H1 (cell line): ENCODE results near the gene MYO5B. TPM values are rescaled to one million over a fixed set of nuclear protein-coding genes. Genes with fewer than 3 reads are reported as not detected.

Experiments used
- CTCF ChIA-PET: fragments of 300-600 bp; sonication (Branson Sonifier 250); formaldehyde crosslinking; loops from one replicate; lab custom pipeline; 2021; ENCODE audit not compliant: partially characterized antibody; lab: Charles Lee
- POLR2A ChIA-PET: fragments of 300-600 bp; sonication (Branson Sonifier 250); formaldehyde crosslinking; loops from one replicate; lab custom pipeline; 2021; ENCODE audit warnings: inconsistent platforms; ENCODE audit not compliant: partially characterized antibody; lab: Charles Lee
- DNase-seq, 2 experiments: peaks; one replicate each; pipeline versions ENCODE4 v3.0.0 to v3.0.0-alpha.2; 2010 to 2022; ENCODE audit warnings: low spot score in 2 of 2, low read depth in 1 of 2, mixed read lengths in 1 of 2
- FAIRE-seq: peaks from 2 replicates; lab custom pipeline; 2011; peaks lifted over from hg19 to GRCh38; lab: Jason Lieb, UNC
- H2AFZ ChIP-seq: 2 replicates; pipeline ENCODE4 v1.8.1; 2012; ENCODE audit warnings: low read length, inconsistent platforms
- H2AK5ac ChIP-seq: 2 replicates; pipeline ENCODE4 v1.6.1; 2013; ENCODE audit warnings: low read depth, low read length
- H2BK120ac ChIP-seq: replicated peaks from 2 replicates; pipeline ENCODE3; 2013; ENCODE audit warnings: low read depth, low read length, inconsistent platforms
- H2BK12ac ChIP-seq: 2 replicates; pipeline ENCODE4 v1.6.1; 2013; ENCODE audit warnings: low read depth, low read length
- H2BK15ac ChIP-seq: 2 replicates; pipeline ENCODE4 v1.6.1; 2013; ENCODE audit warnings: low read length
- H2BK20ac ChIP-seq: 2 replicates; pipeline ENCODE4 v1.6.1; 2013; ENCODE audit warnings: low read length
- H2BK5ac ChIP-seq: 2 replicates; pipeline ENCODE4 v1.6.1; 2013; ENCODE audit warnings: low read depth, low read length
- H3K14ac ChIP-seq: 2 replicates; pipeline ENCODE4 v1.6.1; 2013; ENCODE audit warnings: inconsistent platforms; ENCODE audit not compliant: insufficient read length
- H3K18ac ChIP-seq: 2 replicates; pipeline ENCODE4 v1.6.1; 2013; ENCODE audit warnings: low read length; ENCODE audit errors: extremely low read depth
- H3K23ac ChIP-seq: 2 replicates; pipeline ENCODE4 v1.6.1; 2013; ENCODE audit warnings: inconsistent platforms; ENCODE audit not compliant: insufficient read length
- H3K23me2 ChIP-seq: 2 replicates; pipeline ENCODE4 v1.6.1; 2013; ENCODE audit warnings: low read depth, low read length
- H3K27ac ChIP-seq: 2 replicates; pipeline ENCODE4 v1.6.1; 2011; ENCODE audit warnings: low read depth, low read length, inconsistent platforms
- H3K27me3 ChIP-seq, 4 experiments: replicated peaks in 1 of 4; 1 replicate in 1 of 4; 2 replicates in 3 of 4; pipeline versions ENCODE4 v1.6.1 to v1.8.1; 2011 to 2013; ENCODE audit warnings: low read length in 3 of 4, mild to moderate bottlenecking in 3 of 4, inconsistent platforms in 2 of 4, mixed read lengths in 2 of 4, moderate library complexity in 1 of 4; ENCODE audit not compliant: control insufficient read depth in 3 of 4, insufficient read depth in 3 of 4; ENCODE audit errors: extremely low read depth in 1 of 4
- H3K36me3 ChIP-seq, 4 experiments: 2 replicates each; pipeline versions ENCODE4 v1.6.1 to v1.8.1; 2011 to 2013; ENCODE audit warnings: mild to moderate bottlenecking in 4 of 4, low read length in 3 of 4, moderate library complexity in 2 of 4, control low read depth in 1 of 4, inconsistent platforms in 1 of 4; ENCODE audit not compliant: insufficient read depth in 4 of 4, control insufficient read depth in 2 of 4
- H3K4ac ChIP-seq: replicated peaks from 2 replicates; pipeline ENCODE3; 2013; ENCODE audit warnings: low read length, low read depth, mixed read lengths, inconsistent platforms; ENCODE audit not compliant: insufficient read length
- H3K4me1 ChIP-seq, 4 experiments: replicated peaks in 1 of 4; 1 replicate in 1 of 4; 2 replicates in 3 of 4; pipeline versions ENCODE4 v1.6.1 to v1.8.1; 2011 to 2013; ENCODE audit warnings: low read length in 3 of 4, inconsistent platforms in 2 of 4, mixed read lengths in 1 of 4; ENCODE audit not compliant: insufficient read depth in 4 of 4, control insufficient read depth in 3 of 4
- H3K4me2 ChIP-seq, 2 experiments: 2 replicates each; pipeline versions ENCODE4 v1.6.1 to v1.8.1; 2011 to 2013; ENCODE audit warnings: low read depth in 2 of 2, low read length in 2 of 2, control low read depth in 1 of 2, inconsistent platforms in 1 of 2, mild to moderate bottlenecking in 1 of 2; ENCODE audit not compliant: insufficient read depth in 1 of 2
- H3K4me3 ChIP-seq, 4 experiments: fragments of 200-600, 300-600 bp in 1 of 4; sonication (generic), shearing (Covaris generic), sonication (Bioruptor Twin) in 1 of 4; 2 replicates each; pipeline versions ENCODE4 v1.5.1 to v1.8.1; 2011 to 2016; ENCODE audit warnings: low read length in 4 of 4, low read depth in 3 of 4, control low read depth in 2 of 4, inconsistent platforms in 2 of 4, mild to moderate bottlenecking in 2 of 4, mixed read lengths in 1 of 4, moderate library complexity in 1 of 4; ENCODE audit not compliant: insufficient read depth in 2 of 4; ENCODE audit errors: extremely low read depth in 1 of 4
- H3K56ac ChIP-seq: replicated peaks from 2 replicates; pipeline ENCODE3; 2013; ENCODE audit warnings: low read depth, mild to moderate bottlenecking, mixed read lengths, low read length, inconsistent platforms; ENCODE audit not compliant: insufficient read length
- H3K79me1 ChIP-seq: 2 replicates; pipeline ENCODE4 v1.6.1; 2013; ENCODE audit warnings: low read depth, low read length, control low read depth
- H3K79me2 ChIP-seq, 2 experiments: 2 replicates each; pipeline versions ENCODE4 v1.6.1 to v1.8.1; 2012 to 2013; ENCODE audit warnings: low read length in 2 of 2, mild to moderate bottlenecking in 2 of 2, inconsistent platforms in 1 of 2; ENCODE audit not compliant: insufficient read depth in 2 of 2, control insufficient read depth in 1 of 2
- H3K9ac ChIP-seq, 4 experiments: replicated peaks in 1 of 4; 1 replicate in 1 of 4; 2 replicates in 3 of 4; pipeline versions ENCODE4 v1.6.1 to v1.8.1; 2011 to 2013; ENCODE audit warnings: low read depth in 3 of 4, low read length in 3 of 4, control low read depth in 2 of 4, mild to moderate bottlenecking in 2 of 4, moderate library complexity in 2 of 4, inconsistent platforms in 1 of 4; ENCODE audit errors: extremely low read depth in 1 of 4
- H3K9me3 ChIP-seq, 2 experiments: 2 replicates each; pipeline versions ENCODE4 v1.6.1 to v1.8.1; 2012 to 2013; ENCODE audit warnings: mild to moderate bottlenecking in 2 of 2, moderate library complexity in 2 of 2, control low read depth in 1 of 2, inconsistent platforms in 1 of 2, low read depth in 1 of 2, low read length in 1 of 2, mixed read lengths in 1 of 2; ENCODE audit not compliant: insufficient read depth in 2 of 2
- H4K20me1 ChIP-seq, 2 experiments: replicated peaks in 1 of 2; 2 replicates each; pipeline versions ENCODE3 to v1.8.1; 2011 to 2013; ENCODE audit warnings: inconsistent platforms in 2 of 2, low read length in 2 of 2, mild to moderate bottlenecking in 1 of 2; ENCODE audit not compliant: insufficient read depth in 2 of 2, control insufficient read depth in 1 of 2
- H4K5ac ChIP-seq: 2 replicates; pipeline ENCODE4 v1.6.1; 2013; ENCODE audit warnings: low read length, low read depth, mixed read lengths, inconsistent platforms; ENCODE audit not compliant: insufficient read length
- H4K8ac ChIP-seq: 2 replicates; pipeline ENCODE4 v1.8.0; 2013; ENCODE audit warnings: mild to moderate bottlenecking, moderate library complexity, low read length, inconsistent platforms; ENCODE audit not compliant: insufficient read depth; ENCODE audit errors: extremely low read depth
- H4K91ac ChIP-seq: replicated peaks from 2 replicates; pipeline ENCODE3; 2013; ENCODE audit warnings: low read length, mixed read lengths, inconsistent platforms; ENCODE audit not compliant: insufficient read length
- BACH1 ChIP-seq: IDR thresholded peaks from 2 replicates; pipeline ENCODE4 v1.6.1; 2012; ENCODE audit warnings: low read length, improper control_type of control experiment
- BCL11A ChIP-seq, 2 experiments: IDR thresholded peaks; one replicate each; pipeline ENCODE4 v1.6.1; 2011; ENCODE audit warnings: low read depth in 2 of 2, low read length in 2 of 2, mild to moderate bottlenecking in 2 of 2
- CBX5 ChIP-seq: fragments of 300-800, 300-1000 bp; sonication (generic); IDR thresholded peaks from 2 replicates; pipeline ENCODE4 v1.7.1; 2016; ENCODE audit warnings: antibody characterized with exemption, low read length, low read depth
- CHD1 ChIP-seq: IDR thresholded peaks from 2 replicates; pipeline ENCODE4 v1.6.1; 2012; ENCODE audit warnings: low read depth, low read length, improper control_type of control experiment
- PHF8 ChIP-seq: fragments of 200-600 bp; sonication (generic); conservative IDR thresholded peaks from 2 replicates; pipeline ENCODE4 v1.7.1; 2012; ENCODE audit warnings: low read depth, mild to moderate bottlenecking, inconsistent platforms, low read length, moderate library complexity
- RBBP5 ChIP-seq: IDR thresholded peaks from 2 replicates; pipeline ENCODE4 v1.7.1; 2012; ENCODE audit warnings: low read depth, mild to moderate bottlenecking, inconsistent platforms, low read length, moderate library complexity, borderline replicate concordance
- SAP30 ChIP-seq: fragments of 300-600 bp; sonication (generic); IDR thresholded peaks from 2 replicates; pipeline ENCODE4 v1.7.1; 2012; ENCODE audit warnings: low read length, moderate library complexity, mild to moderate bottlenecking, inconsistent platforms; ENCODE audit not compliant: insufficient read depth, insufficient replicate concordance
- SIN3A ChIP-seq, 2 experiments: IDR thresholded peaks in 1 of 2; conservative IDR thresholded peaks in 1 of 2; 2 replicates each; pipeline ENCODE4 v1.6.1; 2011 to 2012; ENCODE audit warnings: low read length in 2 of 2, improper control_type of control experiment in 1 of 2, low read depth in 1 of 2, mild to moderate bottlenecking in 1 of 2
- SUZ12 ChIP-seq: fragments of 200-600 bp; sonication (generic); IDR thresholded peaks from 2 replicates; pipeline ENCODE4 v1.6.1; 2012; ENCODE audit warnings: mild to moderate bottlenecking, inconsistent platforms, low read length, moderate library complexity, mixed read lengths
- WGBS, 2 experiments: shearing (Covaris generic) in 1 of 2; methylation state at CpG; one replicate each; pipeline versions ENCODE4 v1.1.6 to v1.1.7; 2013 to 2015; ENCODE audit warnings: low lambda C conversion rate in 2 of 2, mixed read lengths in 2 of 2, inconsistent platforms in 1 of 2, low coverage in 1 of 2, missing lambda C conversion rate in 1 of 2; ENCODE audit not compliant: insufficient replicate concordance in 2 of 2, insufficient coverage in 1 of 2, insufficient read length in 1 of 2; ENCODE audit errors: extremely low coverage in 1 of 2, missing lambda C conversion rate in 1 of 2; 5-methylcytosine and 5-hydroxymethylcytosine counted together
- polyA plus RNA-seq, 7 experiments: library from polyadenylated mRNA; depleted of rRNA in 3 of 7; stranded (reverse) in 5 of 7; unstranded in 2 of 7; fragments of >200 nt in 5 of 7; fragments of 200-250 nt in 2 of 7; gene quantifications; 1 replicate in 5 of 7; 2 replicates in 1 of 7; 4 replicates in 1 of 7; pipeline versions ENCODE4 v1.2.1 to v1.2.3, GENCODE V29; 2011 to 2013; ENCODE audit warnings: missing spikeins in 2 of 7, mixed read lengths in 2 of 7
- total RNA-seq: library from RNA; stranded (reverse); fragmentation: NEBNext Ultra II Directional; extraction: Animal tissue kit (Norgen Biotek cat#: 25700); gene quantifications from 2 replicates; pipeline ENCODE4 v1.2.1, GENCODE V29; 2021
- TF ChIP-seq, protein P1 (sequence below), 3 experiments: IDR thresholded peaks; 1 replicate in 2 of 3; 2 replicates in 1 of 3; pipeline versions ENCODE4 v1.5.1 to v1.6.1; 2011; ENCODE audit warnings: low read length in 3 of 3, mild to moderate bottlenecking in 3 of 3, inconsistent platforms in 2 of 3, low read depth in 1 of 3, moderate library complexity in 1 of 3; ENCODE audit not compliant: insufficient read depth in 1 of 3; ENCODE audit errors: control extremely low read depth in 1 of 3

MYO5B gene
- total and polyA plus RNA-seq, 2 of the 8 experiments (the other 6 are each of a cell fraction or from before 2014, with no cell fraction given) = 6.4 to 7.7 TPM

DNA sequence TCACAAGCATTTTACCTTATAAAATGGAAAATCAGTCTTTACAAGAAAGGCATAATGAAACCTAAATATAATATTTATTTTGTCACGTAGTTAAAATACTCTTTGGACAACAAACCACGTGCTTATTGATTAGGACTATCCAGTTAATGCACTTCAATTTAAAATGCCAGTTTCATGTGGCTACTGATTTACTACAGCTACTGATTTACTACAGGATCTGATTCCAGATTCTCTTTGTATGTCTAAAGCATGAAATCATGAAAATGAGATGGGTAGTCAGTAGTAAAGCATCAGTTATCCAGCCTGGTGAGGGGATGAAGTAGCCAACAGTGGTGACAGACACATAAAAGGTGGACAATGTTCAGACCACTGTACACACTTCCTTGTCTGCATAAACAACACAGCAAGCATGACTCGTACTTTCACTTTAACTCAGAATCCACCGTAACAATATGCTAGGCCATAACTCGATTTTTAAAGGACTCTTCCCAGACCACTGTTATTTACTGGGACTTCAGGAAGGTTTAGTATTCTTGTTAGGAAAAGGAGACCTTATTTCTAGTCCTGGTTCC lies 406.5 kb downstream of the MYO5B start:
- Histone ChIP-seq H3K27ac (no peak overlapping the region), H3K79me1 (no peaks in the 10 kb centered on the region), H4K91ac (no peak overlapping the region), H2BK12ac (no peak overlapping the region), H2AK5ac (no peak overlapping the region), H4K8ac (no peak overlapping the region), H2BK15ac (no peak overlapping the region), H3K4me3 (no peak overlapping the region), H4K20me1 (peaks cover 0 to 2% of the 10 kb centered on the region in 2 experiments), H3K4me1 (no peaks in the 10 kb centered on the region), H3K27me3 (no peaks in the 10 kb centered on the region), H3K9me3 (no peaks in the 10 kb centered on the region), H4K5ac (no peak overlapping the region), H3K14ac (no peak overlapping the region), H3K23ac (no peak overlapping the region), H3K4me2 (no peak overlapping the region), H2BK120ac (no peak overlapping the region), H2BK20ac (no peak overlapping the region), H3K4ac (no peak overlapping the region), H3K18ac (no peak overlapping the region), H3K56ac (no peak overlapping the region), H2BK5ac (no peak overlapping the region), H3K36me3 (peaks cover 8 to 90% (median 55%) of the 10 kb centered on the region in 4 experiments), H3K79me2 (no peaks in the 10 kb centered on the region), H2AFZ (no peak overlapping the region), H3K23me2 (no peaks in the 10 kb centered on the region), H3K9ac (no peak overlapping the region)
- CTCF ChIA-PET = interaction anchor here (0.9 to 2.7 kb wide), 4 partner anchors 67 to 278 kb away, joined by 3 to 7 read pairs (median 4); no protein-coding TSS in a partner anchor
- POLR2A ChIA-PET = interaction anchor here (0.7 kb wide), 1 partner anchor 247 kb away, joined by 3 read pairs; no protein-coding TSS in a partner anchor
- 92% methylated on average over 5 of the region's 5 CpGs; no CpG with 5 or more reads in 1 of the 2 experiments for WGBS, 2 experiments
- DNase-seq (no peak), FAIRE-seq (no peak)
- TF ChIP-seq CHD1 (no peak), PHF8 (no peak), CBX5 (no peak), BCL11A (IDR thresholded peaks at IDR 0.05; ENCODE audit: low read depth in 2 of 2, low read length in 2 of 2) (no peak), SUZ12 (no peak), SIN3A (conservative IDR thresholded peaks at IDR 0.05 in 1 of 2, IDR thresholded peaks at IDR 0.05 in 1 of 2; ENCODE audit: low read depth in 1 of 2, low read length in 2 of 2) (no peak), SAP30 (no peak), BACH1 (no peak), RBBP5 (no peak)
- TF ChIP-seq, protein P1, sequence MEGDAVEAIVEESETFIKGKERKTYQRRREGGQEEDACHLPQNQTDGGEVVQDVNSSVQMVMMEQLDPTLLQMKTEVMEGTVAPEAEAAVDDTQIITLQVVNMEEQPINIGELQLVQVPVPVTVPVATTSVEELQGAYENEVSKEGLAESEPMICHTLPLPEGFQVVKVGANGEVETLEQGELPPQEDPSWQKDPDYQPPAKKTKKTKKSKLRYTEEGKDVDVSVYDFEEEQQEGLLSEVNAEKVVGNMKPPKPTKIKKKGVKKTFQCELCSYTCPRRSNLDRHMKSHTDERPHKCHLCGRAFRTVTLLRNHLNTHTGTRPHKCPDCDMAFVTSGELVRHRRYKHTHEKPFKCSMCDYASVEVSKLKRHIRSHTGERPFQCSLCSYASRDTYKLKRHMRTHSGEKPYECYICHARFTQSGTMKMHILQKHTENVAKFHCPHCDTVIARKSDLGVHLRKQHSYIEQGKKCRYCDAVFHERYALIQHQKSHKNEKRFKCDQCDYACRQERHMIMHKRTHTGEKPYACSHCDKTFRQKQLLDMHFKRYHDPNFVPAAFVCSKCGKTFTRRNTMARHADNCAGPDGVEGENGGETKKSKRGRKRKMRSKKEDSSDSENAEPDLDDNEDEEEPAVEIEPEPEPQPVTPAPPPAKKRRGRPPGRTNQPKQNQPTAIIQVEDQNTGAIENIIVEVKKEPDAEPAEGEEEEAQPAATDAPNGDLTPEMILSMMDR (IDR thresholded peaks at IDR 0.05; ENCODE audit: control extremely low read depth in 1 of 3, insufficient read depth in 1 of 3, low read depth in 1 of 3, low read length in 3 of 3) = no peak
